Mesodermal cell (in vitro differentiated cells): ENCODE measurements around the gene RRP8.

Experiments
- H3K27ac ChIP-seq: 2 replicates; pipeline ENCODE4 v1.7.0; 2013; ENCODE audit warnings: mild to moderate bottlenecking, low read depth, low read length, moderate library complexity; ENCODE audit not compliant: severe bottlenecking
- H3K36me3 ChIP-seq: 2 replicates; pipeline ENCODE4 v1.7.1; 2013; ENCODE audit warnings: mild to moderate bottlenecking, low read length, moderate library complexity; ENCODE audit not compliant: control insufficient read depth, insufficient read depth
- H3K4me1 ChIP-seq: one replicate; pipeline ENCODE4 v1.7.1; 2013; ENCODE audit warnings: mild to moderate bottlenecking, low read length; ENCODE audit not compliant: insufficient read depth, control insufficient read depth, poor library complexity, severe bottlenecking
- H3K4me3 ChIP-seq: 2 replicates; pipeline ENCODE4 v1.7.0; 2013; ENCODE audit warnings: low read length, control low read depth, mild to moderate bottlenecking; ENCODE audit not compliant: insufficient read depth, poor library complexity, severe bottlenecking; ENCODE audit errors: extremely low read depth
- H3K9me3 ChIP-seq: 2 replicates; pipeline ENCODE4 v1.7.1; 2013; ENCODE audit warnings: mild to moderate bottlenecking, low read length, moderate library complexity; ENCODE audit not compliant: control insufficient read depth
- WGBS, 2 experiments: methylation state at CpG; one replicate each; pipeline ENCODE4 v1.1.5; 2013; ENCODE audit warnings: missing lambda C conversion rate in 2 of 2; ENCODE audit not compliant: insufficient coverage in 2 of 2; 5-methylcytosine and 5-hydroxymethylcytosine counted together

Gene RRP8

GRCh38 chr11:6631361-6631890, 28.0 kb upstream of the RRP8 start:
- WGBS, 2 experiments, result 89 to 91% methylated on average over 11 of the region's 11 CpGs
- Histone ChIP-seq H3K4me1 (peaks cover 18% of the 10 kb centered on the region), H3K9me3 (no peaks in the 10 kb centered on the region), H3K36me3 (peaks cover 74% of the 10 kb centered on the region), H3K27ac (no peak overlapping the region), H3K4me3 (no peak overlapping the region)

- H3K9me3 ChIP-seq, result no peaks in the 10 kb centered on the region
- no peak overlapping the region for H3K27ac ChIP-seq
- 45 to 56% methylated on average over 27 to 28 of the region's 28 CpGs for WGBS, 2 experiments
- H3K4me1 ChIP-seq, result peaks cover 12% of the 10 kb centered on the region
- H3K4me3 ChIP-seq, result no peak overlapping the region
- H3K36me3 ChIP-seq, result peaks cover 80% of the 10 kb centered on the region
Measured at GRCh38 chr11:6630632-6631291, 27.3 kb upstream of the RRP8 start.

- Histone ChIP-seq H3K4me3 (no peak overlapping the region), H3K27ac (no peak overlapping the region), H3K9me3 (no peaks in the 10 kb centered on the region), H3K36me3 (peaks cover 87% of the 10 kb centered on the region), H3K4me1 (peaks cover 5% of the 10 kb centered on the region)
- 48 to 57% methylated on average over 79 to 101 of the region's 102 CpGs for WGBS, 2 experiments
Measured at GRCh38 chr11:6629892-6630631, 26.6 kb upstream of the RRP8 start.

- H3K4me3 ChIP-seq, result no peak overlapping the region
- no peaks in the 10 kb centered on the region for H3K9me3 ChIP-seq
- no peak overlapping the region for H3K27ac ChIP-seq
- WGBS, 2 experiments, result 97 to 98% methylated on average over 22 to 23 of the region's 24 CpGs
- H3K36me3 ChIP-seq, result peaks cover 91% of the 10 kb centered on the region
- peaks cover under 1% of the 10 kb centered on the region for H3K4me1 ChIP-seq
Measured at GRCh38 chr11:6629573-6629891, 26.1 kb upstream of the RRP8 start.

- H3K36me3 ChIP-seq, result peaks cover 90% of the 10 kb centered on the region
- H3K4me1 ChIP-seq, result no peaks in the 10 kb centered on the region
- H3K9me3 ChIP-seq, result no peaks in the 10 kb centered on the region
- no peak overlapping the region for H3K4me3 ChIP-seq
- WGBS, 2 experiments, result 93 to 100% methylated on average over 3 to 4 of the region's 4 CpGs
- H3K27ac ChIP-seq, result no peak overlapping the region
Measured at GRCh38 chr11:6628526-6628925, 25.1 kb upstream of the RRP8 start.

- Histone ChIP-seq H3K9me3 (no peaks in the 10 kb centered on the region), H3K4me3 (no peak overlapping the region), H3K4me1 (no peaks in the 10 kb centered on the region), H3K36me3 (peaks cover 89% of the 10 kb centered on the region), H3K27ac (no peak overlapping the region)
- WGBS, 2 experiments, result no CpG with 5 or more reads among the region's 2 CpGs
Measured at GRCh38 chr11:6627762-6628241, 24.4 kb upstream of the RRP8 start.

- no peak overlapping the region for H3K4me3 ChIP-seq
- H3K4me1 ChIP-seq, result no peaks in the 10 kb centered on the region
- no peaks in the 10 kb centered on the region for H3K9me3 ChIP-seq
- no peak overlapping the region for H3K27ac ChIP-seq
- H3K36me3 ChIP-seq, result peaks cover 85% of the 10 kb centered on the region
- WGBS, 2 experiments, result 88 to 89% methylated on average over 17 to 19 of the region's 19 CpGs
Measured at GRCh38 chr11:6626971-6627761, 23.8 kb upstream of the RRP8 start.

GRCh38 chr11:6625832-6626420, 22.5 kb upstream of the RRP8 start:
- Histone ChIP-seq H3K36me3 (peaks cover 73% of the 10 kb centered on the region), H3K9me3 (no peaks in the 10 kb centered on the region), H3K27ac (no peak overlapping the region), H3K4me1 (no peaks in the 10 kb centered on the region), H3K4me3 (no peak overlapping the region)
- WGBS, 2 experiments, result 94 to 96% methylated on average over 16 to 17 of the region's 17 CpGs

- 95 to 97% methylated on average over 9 to 11 of the region's 12 CpGs for WGBS, 2 experiments
- Histone ChIP-seq H3K36me3 (peaks cover 68% of the 10 kb centered on the region), H3K9me3 (no peaks in the 10 kb centered on the region)
Measured at GRCh38 chr11:6625156-6625831, 21.9 kb upstream of the RRP8 start.

More at GRCh38 chr11:6625156-6625831, 21.9 kb upstream of the RRP8 start:
- Histone ChIP-seq H3K27ac (no peak overlapping the region), H3K4me1 (no peaks in the 10 kb centered on the region), H3K4me3 (no peak overlapping the region)
